ENCODE results near the gene TENT4A. TPM values are rescaled to one million over a fixed set of nuclear protein-coding genes. Genes with fewer than 3 reads are reported as not detected.

The TENT4A gene
- total and polyA plus RNA-seq, 2 experiments from 2014 or later = 6.7 to 27.0 TPM

- TF ChIP-seq CTCF (IDR thresholded peaks at IDR 0.05; ENCODE audit: low read depth, low read length) = no peak
- Histone ChIP-seq H3K4me3 (no peak overlapping the region), H3K9me3 (ENCODE audit: low read depth) (no peaks in the 10 kb centered on the region), H3K27me3 (no peaks in the 10 kb centered on the region), H3K4me1 (ENCODE audit: low read depth) (no peaks in the 10 kb centered on the region), H3K36me3 (peaks cover 4% of the 10 kb centered on the region), H3K27ac (no peak overlapping the region)
- no peak for DNase-seq (ENCODE audit: low read depth in 1 of 2, low spot score in 1 of 2)
These were observed 48.1 kb downstream of the TENT4A start for GRCh38 chr5:6761333-6761732.

GRCh38 chr5:6762116-6762515 is 48.9 kb downstream of the TENT4A start:
- Histone ChIP-seq H3K9me3 (ENCODE audit: low read depth) (no peaks in the 10 kb centered on the region), H3K27me3 (no peaks in the 10 kb centered on the region), H3K27ac (no peak overlapping the region), H3K4me1 (ENCODE audit: low read depth) (no peaks in the 10 kb centered on the region), H3K36me3 (no peaks in the 10 kb centered on the region), H3K4me3 (no peak overlapping the region)
- no peak for TF ChIP-seq CTCF (IDR thresholded peaks at IDR 0.05; ENCODE audit: low read depth, low read length)
- no peak for DNase-seq (ENCODE audit: low read depth in 1 of 2, low spot score in 1 of 2)

GRCh38 chr5:6762697-6763096 is 49.5 kb downstream of the TENT4A start:
- H3K4me3 ChIP-seq = no peak overlapping the region
- no peaks in the 10 kb centered on the region for H3K4me1 ChIP-seq (ENCODE audit: low read depth)
- DNase-seq (ENCODE audit: low read depth in 1 of 2, low spot score in 1 of 2) = no peak
- no peaks in the 10 kb centered on the region for H3K36me3 ChIP-seq
- no peaks in the 10 kb centered on the region for H3K9me3 ChIP-seq (ENCODE audit: low read depth)
- TF ChIP-seq CTCF (IDR thresholded peaks at IDR 0.05; ENCODE audit: low read depth, low read length) = no peak
- no peak overlapping the region for H3K27ac ChIP-seq
- H3K27me3 ChIP-seq = no peaks in the 10 kb centered on the region

- no peaks in the 10 kb centered on the region for H3K27me3 ChIP-seq
- H3K9me3 ChIP-seq (ENCODE audit: low read depth) = no peaks in the 10 kb centered on the region
- H3K4me1 ChIP-seq (ENCODE audit: low read depth) = no peaks in the 10 kb centered on the region
- H3K27ac ChIP-seq = no peak overlapping the region
- no peak for TF ChIP-seq CTCF (IDR thresholded peaks at IDR 0.05; ENCODE audit: low read depth, low read length)
- no peak overlapping the region for H3K4me3 ChIP-seq
- H3K36me3 ChIP-seq = no peaks in the 10 kb centered on the region
- no peak for DNase-seq (ENCODE audit: low read depth in 1 of 2, low spot score in 1 of 2)
These were observed 50.0 kb downstream of the TENT4A start for GRCh38 chr5:6763191-6763590.

GRCh38 chr5:6765612-6766525 is 52.6 kb downstream of the TENT4A start:
- Histone ChIP-seq H3K27me3 (no peaks in the 10 kb centered on the region), H3K36me3 (no peaks in the 10 kb centered on the region), H3K27ac (no peak overlapping the region), H3K9me3 (ENCODE audit: low read depth) (no peaks in the 10 kb centered on the region), H3K4me3 (no peak overlapping the region), H3K4me1 (ENCODE audit: low read depth) (no peaks in the 10 kb centered on the region)
- TF ChIP-seq CTCF (IDR thresholded peaks at IDR 0.05; ENCODE audit: low read depth, low read length) = peak; percentile 89
- DNase-seq (ENCODE audit: low read depth in 1 of 2, low spot score in 1 of 2) = peak; percentile 78 to 83
